ENCODE measurements around the gene SNAP29. TPM values are rescaled to one million over a fixed set of nuclear protein-coding genes. Genes with fewer than 3 reads are reported as not detected.
"Not testable (repeated sequence)": the region's sequence is repeated elsewhere in the genome, so short reads cannot be mapped to it uniquely, and the experiment has no call there.

Gene SNAP29
- total RNA-seq, 1 donor from 2014 or later: 24.3 TPM

DNA sequence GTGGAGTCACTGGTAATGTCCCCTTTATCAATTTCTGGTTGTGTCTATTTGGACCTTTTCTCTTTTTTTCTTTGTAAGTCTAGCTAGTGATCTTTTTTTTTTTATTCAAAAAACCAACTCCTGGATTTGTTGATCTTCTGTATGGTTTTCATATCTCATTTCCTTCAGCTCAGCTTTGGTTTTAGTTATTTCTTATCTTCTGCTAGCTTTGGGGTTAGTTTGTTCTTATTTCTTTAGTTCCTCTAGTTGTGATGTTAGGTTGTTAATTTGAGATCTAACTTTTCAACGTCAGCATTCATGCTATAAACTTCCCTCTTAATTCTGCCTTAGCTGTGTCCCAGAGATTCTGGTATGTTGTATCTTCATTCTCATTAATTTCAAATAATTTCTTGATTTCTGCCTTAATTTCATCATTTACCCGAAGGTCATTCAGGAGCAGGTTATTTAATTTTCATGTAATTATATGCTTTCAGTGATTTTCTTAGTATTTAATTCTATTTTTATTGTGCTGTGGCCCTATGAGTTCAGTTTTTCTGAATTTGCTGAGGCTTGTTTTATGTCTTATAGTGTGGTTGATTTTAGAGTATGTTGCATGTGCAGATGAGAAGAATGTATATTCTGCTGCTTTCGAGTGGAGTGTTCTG, 29.2 kb upstream of the SNAP29 start:
- DNase-seq (no peak), ATAC-seq (no peak)
- no peak overlapping the region for H3K27ac ChIP-seq
- TF ChIP-seq, protein P1, sequence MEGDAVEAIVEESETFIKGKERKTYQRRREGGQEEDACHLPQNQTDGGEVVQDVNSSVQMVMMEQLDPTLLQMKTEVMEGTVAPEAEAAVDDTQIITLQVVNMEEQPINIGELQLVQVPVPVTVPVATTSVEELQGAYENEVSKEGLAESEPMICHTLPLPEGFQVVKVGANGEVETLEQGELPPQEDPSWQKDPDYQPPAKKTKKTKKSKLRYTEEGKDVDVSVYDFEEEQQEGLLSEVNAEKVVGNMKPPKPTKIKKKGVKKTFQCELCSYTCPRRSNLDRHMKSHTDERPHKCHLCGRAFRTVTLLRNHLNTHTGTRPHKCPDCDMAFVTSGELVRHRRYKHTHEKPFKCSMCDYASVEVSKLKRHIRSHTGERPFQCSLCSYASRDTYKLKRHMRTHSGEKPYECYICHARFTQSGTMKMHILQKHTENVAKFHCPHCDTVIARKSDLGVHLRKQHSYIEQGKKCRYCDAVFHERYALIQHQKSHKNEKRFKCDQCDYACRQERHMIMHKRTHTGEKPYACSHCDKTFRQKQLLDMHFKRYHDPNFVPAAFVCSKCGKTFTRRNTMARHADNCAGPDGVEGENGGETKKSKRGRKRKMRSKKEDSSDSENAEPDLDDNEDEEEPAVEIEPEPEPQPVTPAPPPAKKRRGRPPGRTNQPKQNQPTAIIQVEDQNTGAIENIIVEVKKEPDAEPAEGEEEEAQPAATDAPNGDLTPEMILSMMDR (IDR thresholded peaks at IDR 0.05): no peak
- intact Hi-C loops (cut with DNase I): no loop called here
- H3K4me3 ChIP-seq: no peak overlapping the region
- no peaks in the 10 kb centered on the region for H3K27me3 ChIP-seq
- no peaks in the 10 kb centered on the region for H3K9me3 ChIP-seq
- H3K4me1 ChIP-seq: no peaks in the 10 kb centered on the region
- H3K36me3 ChIP-seq: peaks cover 87% of the 10 kb centered on the region

DNA sequence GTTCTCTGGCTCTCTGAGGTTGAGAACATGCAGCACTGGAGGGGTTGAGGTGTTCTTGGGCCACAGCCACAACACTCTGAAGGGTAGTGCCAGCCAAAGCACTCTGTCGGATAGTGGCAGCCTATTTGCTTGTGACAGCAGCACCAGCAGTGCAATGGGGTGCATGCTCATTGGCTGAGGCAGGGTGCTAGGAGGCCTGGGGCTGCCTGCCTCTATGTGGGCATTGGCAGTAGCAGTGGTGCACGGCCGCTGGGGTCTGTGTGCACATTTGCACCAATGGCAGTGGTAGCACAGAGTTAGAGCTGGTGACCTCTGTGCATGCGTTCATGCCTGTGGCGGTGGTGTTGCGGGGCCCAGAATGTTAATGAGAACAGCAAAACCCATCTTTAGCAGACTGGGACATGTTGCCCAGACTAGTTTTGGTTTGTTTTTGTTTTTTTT, 25.6 kb upstream of the SNAP29 start:
- Histone ChIP-seq H3K27ac (no peak overlapping the region), H3K4me3 (no peak overlapping the region), H3K27me3 (no peaks in the 10 kb centered on the region), H3K4me1 (no peaks in the 10 kb centered on the region), H3K9me3 (no peaks in the 10 kb centered on the region), H3K36me3 (peaks cover 57% of the 10 kb centered on the region)
- DNase-seq (no peak), ATAC-seq (no peak)
- intact Hi-C loops (cut with DNase I): no loop called here
- TF ChIP-seq, protein P1 (IDR thresholded peaks at IDR 0.05): no peak

DNA sequence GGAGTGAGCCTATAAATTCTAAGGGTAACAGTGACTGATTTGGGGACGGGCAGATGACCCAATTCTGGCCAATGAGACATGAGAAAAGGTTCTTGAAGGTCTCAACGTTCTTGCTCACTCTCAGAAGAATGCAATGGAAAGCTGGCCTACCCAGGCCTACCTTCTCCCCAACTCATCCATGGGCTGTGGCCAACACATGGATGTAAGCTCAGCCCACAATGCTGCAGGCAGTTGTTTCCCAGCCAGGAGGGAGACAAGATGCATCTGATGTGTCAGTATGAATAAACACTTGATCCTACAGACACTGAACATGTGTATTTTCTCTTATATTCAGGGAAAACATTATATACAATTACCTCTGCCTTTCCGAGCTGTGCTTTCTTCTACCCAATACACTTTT, 24.6 kb upstream of the SNAP29 start:
- Histone ChIP-seq H3K27me3 (no peaks in the 10 kb centered on the region), H3K4me1 (no peaks in the 10 kb centered on the region), H3K9me3 (no peaks in the 10 kb centered on the region), H3K27ac (no peak overlapping the region), H3K36me3 (peaks cover 47% of the 10 kb centered on the region), H3K4me3 (no peak overlapping the region)
- intact Hi-C loops (cut with DNase I): no loop called here
- ATAC-seq (no peak), DNase-seq (no peak)
- TF ChIP-seq, protein P1 (IDR thresholded peaks at IDR 0.05): no peak

DNA sequence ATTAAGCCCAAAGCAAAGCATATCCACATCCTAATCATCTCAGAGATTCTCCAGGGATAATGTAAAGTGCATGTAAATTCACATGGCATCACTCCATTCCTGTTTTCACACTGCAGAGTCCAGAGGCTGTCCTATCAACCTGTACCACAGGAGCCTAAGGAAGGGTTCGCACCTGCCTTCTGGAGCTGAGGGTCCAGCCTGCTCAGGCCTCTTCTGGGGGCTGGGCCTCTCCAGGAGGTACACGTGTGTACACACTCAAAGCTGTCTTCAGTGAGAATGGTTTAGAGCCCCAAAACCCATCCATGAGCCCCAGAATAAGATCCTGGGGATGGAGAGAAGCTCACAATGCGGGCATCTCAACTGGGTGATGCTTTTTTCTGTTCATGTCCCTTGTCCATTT, 24.1 kb upstream of the SNAP29 start:
- no peak overlapping the region for H3K27ac ChIP-seq
- no peak for DNase-seq
- H3K27me3 ChIP-seq: no peaks in the 10 kb centered on the region
- H3K4me3 ChIP-seq: no peak overlapping the region
- no peaks in the 10 kb centered on the region for H3K9me3 ChIP-seq
- ATAC-seq: no peak
- no peaks in the 10 kb centered on the region for H3K4me1 ChIP-seq
- H3K36me3 ChIP-seq: peaks cover 44% of the 10 kb centered on the region
- TF ChIP-seq, protein P1 (IDR thresholded peaks at IDR 0.05): no peak
- intact Hi-C loops (cut with DNase I): no loop called here

DNA sequence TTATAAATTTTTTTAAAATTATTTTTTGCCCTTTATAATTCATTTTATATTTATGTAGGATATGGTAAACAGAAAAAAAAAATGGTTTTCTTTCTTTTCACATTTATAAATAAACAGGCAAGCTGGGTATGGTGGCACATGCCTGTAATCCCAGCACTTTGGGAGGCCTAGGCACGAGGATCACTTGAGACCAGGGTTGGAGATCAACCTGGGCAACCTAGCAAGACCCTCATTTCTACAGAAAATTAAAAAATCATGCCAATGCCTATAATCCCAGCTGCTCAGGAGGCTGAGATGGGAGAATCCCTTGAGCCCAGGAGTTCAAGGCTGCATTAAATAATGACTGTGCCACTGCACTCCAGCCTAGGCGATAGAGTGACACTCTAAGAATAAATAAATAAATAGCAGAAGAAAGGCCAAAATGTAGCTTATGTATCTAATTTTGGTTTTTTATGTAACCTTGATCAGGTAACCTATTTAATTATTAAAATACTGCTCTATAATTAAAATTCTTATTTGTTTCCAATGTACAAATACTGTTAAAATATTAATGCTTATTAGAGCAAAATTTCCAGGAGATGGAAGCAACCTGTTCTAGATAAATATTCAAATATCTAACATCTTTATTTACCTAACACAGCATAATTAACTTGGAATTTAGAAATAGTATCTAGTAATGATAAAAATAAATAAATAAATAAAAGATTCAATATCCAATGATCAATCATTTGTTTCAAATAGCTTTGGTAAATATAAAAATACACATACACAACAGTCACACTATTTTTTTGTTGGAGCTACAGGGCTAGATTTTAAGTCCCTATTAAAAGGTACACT, 21.6 kb upstream of the SNAP29 start:
- Histone ChIP-seq H3K27ac (no peak overlapping the region), H3K36me3 (peaks cover 20% of the 10 kb centered on the region), H3K4me3 (no peak overlapping the region), H3K9me3 (no peaks in the 10 kb centered on the region), H3K27me3 (no peaks in the 10 kb centered on the region), H3K4me1 (peaks cover 3% of the 10 kb centered on the region)
- intact Hi-C loops (cut with DNase I): no loop called here
- ATAC-seq: no peak
- TF ChIP-seq, protein P1 (IDR thresholded peaks at IDR 0.05): no peak
- DNase-seq: no peak

DNA sequence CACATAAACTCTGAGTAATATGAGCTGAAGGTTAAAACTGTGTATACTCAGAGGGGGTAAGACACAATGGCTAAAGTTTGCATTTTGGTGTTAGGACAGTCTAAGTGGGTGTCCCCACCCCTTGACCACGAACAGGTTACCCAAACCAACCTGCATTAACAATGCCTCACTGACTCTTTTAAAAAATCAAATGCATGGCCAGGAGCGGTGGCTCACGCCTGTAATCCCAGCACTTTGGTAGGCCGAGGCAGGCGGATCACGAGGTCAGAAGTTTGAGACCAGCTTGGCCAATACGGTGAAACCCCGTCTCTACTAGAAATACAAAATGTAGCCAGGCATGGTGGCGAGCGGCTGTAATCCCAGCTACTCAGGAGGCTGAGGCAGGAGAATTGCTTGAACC, 19.5 kb upstream of the SNAP29 start:
- DNase-seq; H3K36me3 ChIP-seq; intact Hi-C loops (cut with DNase I); H3K4me3 ChIP-seq; H3K9me3 ChIP-seq; H3K4me1 ChIP-seq; ATAC-seq; H3K27me3 ChIP-seq; H3K27ac ChIP-seq: not testable (repeated sequence)
